ENCODE results near the gene SLC25A36. TPM values are rescaled to one million over a fixed set of nuclear protein-coding genes. Genes with fewer than 3 reads are reported as not detected.
A peak's percentile ranks its signal among the peaks of the same experiment; 100 is the strongest.

Gene SLC25A36
- total and polyA plus RNA-seq, 7 experiments from 2014 or later = 36.0 to 121 (median 65.4) TPM

DNA sequence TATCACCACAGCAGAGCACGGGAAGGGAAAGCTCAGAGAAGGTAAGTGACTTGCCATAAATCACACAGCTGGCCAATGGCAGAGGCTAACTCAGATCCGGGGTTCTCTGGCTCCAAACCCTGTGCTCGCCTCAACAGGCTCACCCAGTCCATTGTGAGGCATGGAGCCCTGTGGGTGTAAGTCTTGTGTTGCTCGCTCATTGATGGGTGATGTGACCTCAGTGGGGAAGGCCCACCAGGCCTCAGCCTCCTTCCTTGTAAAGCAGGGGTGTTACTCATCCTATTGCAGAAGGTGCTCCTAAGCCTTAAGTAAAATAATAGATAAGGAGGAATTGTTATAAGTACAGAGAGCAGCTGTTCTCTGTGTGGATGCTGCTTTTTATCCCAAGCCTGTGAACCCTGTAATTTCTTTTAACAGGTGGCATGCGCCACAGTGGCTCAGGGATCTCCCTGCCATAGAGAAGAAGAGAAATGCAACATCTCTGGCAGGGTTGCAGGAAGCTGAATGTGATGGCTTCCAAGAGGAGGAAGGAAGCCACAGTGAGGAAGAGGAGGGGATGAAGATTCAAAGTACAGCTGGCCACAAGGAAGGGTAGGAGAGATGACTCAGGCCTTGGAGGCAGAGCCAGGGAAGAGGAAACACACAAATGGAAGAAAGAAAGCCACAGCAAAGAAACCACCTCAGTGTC, 78.7 kb downstream of the SLC25A36 start:
- no peaks in the 10 kb centered on the region for H3K9me3 ChIP-seq (ENCODE audit: control insufficient read depth in 2 of 3, low read length in 3 of 3)
- peaks cover 0 to 2% (median 0%) of the 10 kb centered on the region in 11 donors for H3K9me3 Mint-ChIP-seq
- H3K27me3 Mint-ChIP-seq = peaks cover 0 to 28% (median 0%) of the 10 kb centered on the region in 5 donors
- CTCF ChIA-PET = interaction anchor here (1.2 kb wide), 1 partner anchor 171 kb away, joined by 4 read pairs; no protein-coding TSS in a partner anchor
- no peak overlapping the region for H3K4me3 Mint-ChIP-seq
- DNase-seq (no peak), ATAC-seq (no peak)
- H3K36me3 ChIP-seq (ENCODE audit: control insufficient read depth in 2 of 3, insufficient read depth in 3 of 3, low read length in 3 of 3) = no peaks in the 10 kb centered on the region
- no peak overlapping the region for H3K27ac ChIP-seq (ENCODE audit: low read depth, low read length)
- H3K36me3 Mint-ChIP-seq = no peaks in the 10 kb centered on the region
- H3K4me1 ChIP-seq (ENCODE audit: control insufficient read depth in 2 of 2, insufficient read depth in 2 of 2, low read length in 2 of 2) = peaks cover 0 to 13% of the 10 kb centered on the region in 2 donors
- peak overlapping the region in 1 of 9 donors; percentile 77 for H3K27ac Mint-ChIP-seq
- H3K27me3 ChIP-seq (ENCODE audit: control insufficient read depth in 2 of 2, insufficient read depth in 2 of 2, low read length in 2 of 2) = no peaks in the 10 kb centered on the region
- POLR2A ChIA-PET = no interaction called here
- H3K4me3 ChIP-seq (ENCODE audit: low read length) = no peak overlapping the region
- H3K4me1 Mint-ChIP-seq = peaks cover 5 to 26% (median 8%) of the 10 kb centered on the region in 7 donors
- intact Hi-C loops (cut with micrococcal nuclease) = no loop called here

GRCh38 chr3:141021261-141021660, 79.6 kb downstream of the SLC25A36 start:
- peaks cover 0 to 12% of the 10 kb centered on the region in 2 donors for H3K4me1 ChIP-seq (ENCODE audit: control insufficient read depth in 2 of 2, insufficient read depth in 2 of 2, low read length in 2 of 2)
- H3K36me3 Mint-ChIP-seq = no peaks in the 10 kb centered on the region
- H3K4me3 ChIP-seq (ENCODE audit: low read length) = no peak overlapping the region
- peaks cover 0 to 2% (median 0%) of the 10 kb centered on the region in 11 donors for H3K9me3 Mint-ChIP-seq
- H3K27ac Mint-ChIP-seq = peak overlapping the region in 1 of 9 donors; percentile 14
- POLR2A ChIA-PET = no interaction called here
- intact Hi-C loops (cut with micrococcal nuclease) = no loop called here
- H3K9me3 ChIP-seq (ENCODE audit: control insufficient read depth in 2 of 3, low read length in 3 of 3) = no peaks in the 10 kb centered on the region
- peaks cover 0 to 29% (median 3%) of the 10 kb centered on the region in 5 donors for H3K27me3 Mint-ChIP-seq
- no peaks in the 10 kb centered on the region for H3K27me3 ChIP-seq (ENCODE audit: control insufficient read depth in 2 of 2, insufficient read depth in 2 of 2, low read length in 2 of 2)
- no peaks in the 10 kb centered on the region for H3K36me3 ChIP-seq (ENCODE audit: control insufficient read depth in 2 of 3, insufficient read depth in 3 of 3, low read length in 3 of 3)
- DNase-seq = no peak
- H3K4me1 Mint-ChIP-seq = peaks cover 5 to 26% (median 8%) of the 10 kb centered on the region in 7 donors
- ATAC-seq = no peak
- no peak overlapping the region for H3K27ac ChIP-seq (ENCODE audit: low read depth, low read length)
- no peak overlapping the region for H3K4me3 Mint-ChIP-seq
- CTCF ChIA-PET = no interaction called here

Other genes with a start within 250 kb of the SLC25A36 start
- not detected for gene SPSB4, start 109.5 kb downstream of the SLC25A36 start, total RNA-seq
- gene SPSB4, start 109.5 kb downstream of the SLC25A36 start, polyA plus RNA-seq = not detected

All from naive thymus-derived CD4-positive, alpha-beta T cell (primary cell).